HCT116 (cell line): ENCODE measurements around the gene VPS45.

Experiments used
- ATF3 ChIP-seq: IDR thresholded peaks from 2 replicates; pipeline ENCODE4 v1.6.1; 2012
- CTCF ChIP-seq, 3 experiments: fragments of 200-600 bp in 1 of 3; sonication (generic) in 1 of 3; IDR thresholded peaks in 2 of 3; conservative IDR thresholded peaks in 1 of 3; 2 replicates each; pipeline ENCODE4 v1.5.1; 2012 to 2017; ENCODE audit warnings: low read depth in 2 of 3, low read length in 2 of 3, antibody characterized with exemption in 1 of 3, borderline replicate concordance in 1 of 3, control low read depth in 1 of 3, mild to moderate bottlenecking in 1 of 3, mixed read lengths in 1 of 3, mixed run types in 1 of 3, moderate library complexity in 1 of 3; ENCODE audit not compliant: insufficient read depth in 1 of 3
- POLR2A ChIP-seq: IDR thresholded peaks from 2 replicates; pipeline ENCODE4 v1.7.0; 2011; ENCODE audit warnings: borderline replicate concordance; ENCODE audit not compliant: insufficient read depth, insufficient read length; ENCODE audit errors: extremely low read depth
- POLR2AphosphoS5 ChIP-seq: IDR thresholded peaks from 2 replicates; pipeline ENCODE4 v1.6.1; 2011; ENCODE audit warnings: mild to moderate bottlenecking, low read depth, low read length, moderate library complexity
- RAD21 ChIP-seq: IDR thresholded peaks from 2 replicates; pipeline ENCODE4 v1.6.1; 2012; ENCODE audit warnings: low read depth, mild to moderate bottlenecking
- SP1 ChIP-seq: IDR thresholded peaks from 2 replicates; pipeline ENCODE4 v1.6.1; 2012; ENCODE audit warnings: low read depth
- SRF ChIP-seq: IDR thresholded peaks from 2 replicates; pipeline ENCODE4 v1.6.1; 2012; ENCODE audit warnings: low read depth
- YY1 ChIP-seq: IDR thresholded peaks from 2 replicates; pipeline ENCODE4 v1.6.1; 2011; ENCODE audit warnings: low read length, low read depth, moderate library complexity, mild to moderate bottlenecking; ENCODE audit not compliant: insufficient replicate concordance; ENCODE audit errors: extremely low read depth
- ZFX ChIP-seq: fragments of 450-650 bp; IDR thresholded peaks from 2 replicates; pipeline ENCODE4 v1.6.1; 2017
- ZNF274 ChIP-seq: fragments of 200-500 bp; sonication (Bioruptor generic); IDR thresholded peaks from 2 replicates; pipeline ENCODE4 v1.6.1; 2014; ENCODE audit warnings: mild to moderate bottlenecking, low read depth, low read length, inconsistent platforms

GRCh38 chr1:150085406-150085805 is 17.8 kb downstream of the VPS45 start:
- TF ChIP-seq POLR2AphosphoS5: no peak
- TF ChIP-seq CTCF (IDR thresholded peaks at IDR 0.05 in 2 of 3, conservative IDR thresholded peaks at IDR 0.05 in 1 of 3; ENCODE audit: borderline replicate concordance in 1 of 3, insufficient read depth in 1 of 3, low read depth in 2 of 3, low read length in 2 of 3): no peak
- TF ChIP-seq YY1: no peak
- no peak for TF ChIP-seq ATF3
- no peak for TF ChIP-seq ZNF274
- no peak for TF ChIP-seq ZFX
- TF ChIP-seq POLR2A: no peak
- TF ChIP-seq SP1: no peak
- no peak for TF ChIP-seq SRF
- no peak for TF ChIP-seq RAD21
